ENCODE data around the gene CEP19. TPM values are rescaled to one million over a fixed set of nuclear protein-coding genes. Genes with fewer than 3 reads are reported as not detected.

Gene CEP19
- total RNA-seq, 2 donors from 2014 or later: 1.1 to 1.4 TPM

GRCh38 chr3:196660381-196661166 lies 51.5 kb downstream of the CEP19 start:
- Histone ChIP-seq H3K9me3 (no peaks in the 10 kb centered on the region), H3K27me3 (no peaks in the 10 kb centered on the region), H3K4me3 (no peak overlapping the region), H3K4me1 (no peaks in the 10 kb centered on the region), H3K36me3 (no peaks in the 10 kb centered on the region), H3K27ac (no peak overlapping the region)
- no peak for DNase-seq (ENCODE audit: low spot score)
- no peak for TF ChIP-seq CTCF (IDR thresholded peaks at IDR 0.05)

GRCh38 chr3:196659901-196660351 lies 52.1 kb downstream of the CEP19 start:
- H3K4me3 ChIP-seq: no peak overlapping the region
- TF ChIP-seq CTCF (IDR thresholded peaks at IDR 0.05): no peak
- DNase-seq (ENCODE audit: low spot score): no peak
- H3K27ac ChIP-seq: no peak overlapping the region
- H3K9me3 ChIP-seq: no peaks in the 10 kb centered on the region
- no peaks in the 10 kb centered on the region for H3K4me1 ChIP-seq
- H3K36me3 ChIP-seq: no peaks in the 10 kb centered on the region
- no peaks in the 10 kb centered on the region for H3K27me3 ChIP-seq

Other genes starting within 250 kb of the CEP19 start
- gene RNF168, start 208.5 kb downstream of the CEP19 start, total RNA-seq: 10 to 100 TPM; 14.9 to 15.5 TPM
- gene SMCO1, start 196.9 kb downstream of the CEP19 start, total RNA-seq: 10 to 100 TPM in 1 of 2 donors, 1 to 10 TPM in 1; 3.6 to 42.3 TPM
- gene WDR53, start 143.7 kb downstream of the CEP19 start, total RNA-seq: 1 to 10 TPM; 3.0 to 4.3 TPM
- 1 to 10 TPM; 6.3 to 6.5 TPM for gene FBXO45, start 143.6 kb downstream of the CEP19 start, total RNA-seq
- 1 to 10 TPM; 2.4 to 4.8 TPM for gene NRROS, start 72.6 kb downstream of the CEP19 start, total RNA-seq
- gene PIGX, start 127 bp upstream of the CEP19 start, total RNA-seq: 10 to 100 TPM; 12.0 to 25.0 TPM
- 10 to 100 TPM; 47.5 to 48.7 TPM for gene PAK2, start 27.6 kb upstream of the CEP19 start, total RNA-seq
- gene SENP5, start 155.7 kb upstream of the CEP19 start, total RNA-seq: 10 to 100 TPM; 18.7 to 22.1 TPM
- 10 to 100 TPM; 21.6 to 22.8 TPM for gene NCBP2, start 230.3 kb upstream of the CEP19 start, total RNA-seq

Measured in right atrium auricular region (tissue), 2 donors.